Endothelial cell of umbilical vein (primary cell): ENCODE results near the gene CDK5. TPM values are rescaled to one million over a fixed set of nuclear protein-coding genes. Genes with fewer than 3 reads are reported as not detected.

Experiments used
- BruUV-seq: library from RNA; stranded (reverse); fragments of 400-500 nt; replicated peaks from 2 replicates; lab custom pipeline; 2021; lab: Mats Ljungman, UMichigan
- CTCF ChIA-PET: fragments of 300-600, 350-600 bp; sonication (Branson Sonifier 250); formaldehyde crosslinking; loops from one replicate; lab custom pipeline; 2021; ENCODE audit warnings: antibody characterized with exemption, inconsistent platforms; lab: Charles Lee
- POLR2A ChIA-PET: fragments of 300-600, 350-600 bp; sonication (Branson Sonifier 250); formaldehyde crosslinking; loops from one replicate; lab custom pipeline; 2021; ENCODE audit warnings: antibody characterized with exemption, inconsistent platforms; lab: Charles Lee
- DNase-seq: peaks from one replicate; pipeline ENCODE4 v3.0.0-alpha.2; 2011; ENCODE audit warnings: low read depth, low spot score
- FAIRE-seq: peaks from 2 replicates; lab custom pipeline; 2011; peaks lifted over from hg19 to GRCh38; lab: Jason Lieb, UNC
- H2AFZ ChIP-seq: 2 replicates; pipeline ENCODE4 v1.6.0; 2012; ENCODE audit warnings: low read depth, low read length, control low read depth, inconsistent platforms
- H3K27ac ChIP-seq: 2 replicates; pipeline ENCODE4 v1.5.1; 2011; ENCODE audit warnings: low read depth, mild to moderate bottlenecking, control low read depth, low read length, moderate library complexity; ENCODE audit not compliant: insufficient read depth
- H3K27me3 ChIP-seq, 2 experiments: 2 replicates each; pipeline versions ENCODE4 v1.6.0 to v1.6.1; 2011; ENCODE audit warnings: low read length in 2 of 2, mixed read lengths in 1 of 2; ENCODE audit not compliant: control insufficient read depth in 2 of 2, insufficient read depth in 2 of 2
- H3K36me3 ChIP-seq, 2 experiments: 2 replicates in 1 of 2; 3 replicates in 1 of 2; pipeline ENCODE4 v1.5.1; 2011; ENCODE audit warnings: low read length in 2 of 2, mild to moderate bottlenecking in 1 of 2, moderate library complexity in 1 of 2; ENCODE audit not compliant: control insufficient read depth in 2 of 2, insufficient read depth in 2 of 2; ENCODE audit errors: extremely low read depth in 1 of 2
- H3K4me1 ChIP-seq: 3 replicates; pipeline ENCODE4 v1.5.1; 2011; ENCODE audit warnings: mild to moderate bottlenecking, low read length; ENCODE audit not compliant: control insufficient read depth, insufficient read depth; ENCODE audit errors: extremely low read depth
- H3K4me2 ChIP-seq: 2 replicates; pipeline ENCODE4 v1.6.1; 2011; ENCODE audit warnings: low read length, control low read depth, mixed read lengths; ENCODE audit not compliant: insufficient read depth
- H3K4me3 ChIP-seq, 3 experiments: fragments of 200-600 bp in 1 of 3; sonication (generic), shearing (Covaris generic) in 1 of 3; replicated peaks in 1 of 3; 2 replicates each; pipeline ENCODE4 v1.5.1; 2011 to 2016; ENCODE audit warnings: control low read depth in 3 of 3, low read length in 3 of 3, mild to moderate bottlenecking in 2 of 3, inconsistent platforms in 1 of 3, low read depth in 1 of 3, moderate library complexity in 1 of 3; ENCODE audit not compliant: insufficient read depth in 1 of 3
- H3K79me2 ChIP-seq: 2 replicates; pipeline ENCODE4 v1.6.0; 2012; ENCODE audit warnings: low read length, inconsistent platforms; ENCODE audit not compliant: control insufficient read depth, insufficient read depth
- H3K9ac ChIP-seq: replicated peaks from 2 replicates; pipeline ENCODE3; 2011; ENCODE audit warnings: low read length, control low read depth; ENCODE audit not compliant: insufficient read depth; ENCODE audit errors: extremely low read depth
- H3K9me1 ChIP-seq: replicated peaks from 3 replicates; pipeline ENCODE4 v1.6.0; 2011; ENCODE audit warnings: mild to moderate bottlenecking, low read length; ENCODE audit not compliant: control insufficient read depth, insufficient read depth; ENCODE audit errors: extremely low read depth
- H3K9me3 ChIP-seq: replicated peaks from 2 replicates; pipeline ENCODE4 v1.5.1; 2012; ENCODE audit warnings: low read length, inconsistent platforms; ENCODE audit not compliant: control insufficient read depth, insufficient read depth
- H4K20me1 ChIP-seq: replicated peaks from 2 replicates; pipeline ENCODE3; 2011; ENCODE audit warnings: mild to moderate bottlenecking, low read length; ENCODE audit not compliant: control insufficient read depth, insufficient read depth; ENCODE audit errors: extremely low read depth
- EZH2 ChIP-seq: IDR thresholded peaks from 2 replicates; pipeline ENCODE4 v1.6.1; 2012; ENCODE audit warnings: borderline replicate concordance, low read depth, mild to moderate bottlenecking, moderate library complexity, low read length, inconsistent platforms; ENCODE audit not compliant: severe bottlenecking
- FOS ChIP-seq: IDR thresholded peaks from 2 replicates; pipeline ENCODE4 v1.6.1; 2011; ENCODE audit warnings: mild to moderate bottlenecking, low read length, moderate library complexity, borderline replicate concordance; ENCODE audit not compliant: insufficient read depth
- GATA2 ChIP-seq: IDR thresholded peaks from 2 replicates; pipeline ENCODE4 v1.7.0; 2011; ENCODE audit warnings: low read depth, mild to moderate bottlenecking, moderate library complexity, mixed read lengths, low read length; ENCODE audit not compliant: insufficient read length, insufficient read depth
- JUN ChIP-seq: IDR thresholded peaks from 2 replicates; pipeline ENCODE4 v1.6.1; 2011; ENCODE audit warnings: borderline replicate concordance, low read depth; ENCODE audit not compliant: insufficient read length, insufficient read depth
- MYC ChIP-seq: IDR thresholded peaks from one replicate; pipeline ENCODE4 v1.6.1; 2011; ENCODE audit warnings: mild to moderate bottlenecking, low read depth, low read length
- POLR2A ChIP-seq: IDR thresholded peaks from 2 replicates; pipeline ENCODE4 v1.6.1; 2012; ENCODE audit warnings: low read depth, mild to moderate bottlenecking, control low read depth, low read length
- POLR2AphosphoS5 ChIP-seq: IDR thresholded peaks from 2 replicates; pipeline ENCODE4 v1.6.1; 2012; ENCODE audit warnings: low read depth, mild to moderate bottlenecking, control low read depth, low read length, moderate library complexity; ENCODE audit not compliant: insufficient read depth
- dilution Hi-C: fragments of 300-500 bp; cut with MboI; formaldehyde crosslinking; loops from one replicate; pipeline ENCODE4 v1.15.0; 2019; ENCODE audit warnings: low sequenced_read_pairs; ENCODE audit not compliant: extremely low pct_ligation_motif_present
- intact Hi-C: fragments of 100-400 bp; cut with micrococcal nuclease; formaldehyde crosslinking; loops from one replicate; pipeline ENCODE4 v1.10.0; 2022
- polyA plus RNA-seq, 4 experiments: library from polyadenylated mRNA; depleted of rRNA in 3 of 4; stranded (reverse) in 3 of 4; unstranded in 1 of 4; fragments of >200 nt; gene quantifications; 2 replicates each; pipeline versions ENCODE4 v1.2.1 to v1.2.3, GENCODE V29; 2011 to 2012; ENCODE audit warnings: missing spikeins in 1 of 4
- total RNA-seq: library from RNA; stranded (reverse); gene quantifications from 2 replicates; pipeline ENCODE4 v1.2.3, GENCODE V29; 2021
- TF ChIP-seq, protein P1 (sequence below), 2 donors: IDR thresholded peaks; 1 replicate in 1 of 2; 2 replicates in 1 of 2; pipeline ENCODE4 v1.5.1; 2011; ENCODE audit warnings: low read length in 2 of 2, mild to moderate bottlenecking in 2 of 2, moderate library complexity in 2 of 2, control low read depth in 1 of 2, inconsistent platforms in 1 of 2, low read depth in 1 of 2; ENCODE audit not compliant: insufficient read depth in 1 of 2; ENCODE audit errors: extremely low read depth in 1 of 2
- TF ChIP-seq, protein P2 (sequence below): IDR thresholded peaks from 2 replicates; pipeline ENCODE4 v1.6.1; 2011; ENCODE audit not compliant: insufficient read depth, insufficient read length

Gene CDK5
- total and polyA plus RNA-seq, 2 donors (not counting 3 experiments of a cell fraction or from before 2014, with no cell fraction given) = 16.5 to 38.3 TPM

DNA sequence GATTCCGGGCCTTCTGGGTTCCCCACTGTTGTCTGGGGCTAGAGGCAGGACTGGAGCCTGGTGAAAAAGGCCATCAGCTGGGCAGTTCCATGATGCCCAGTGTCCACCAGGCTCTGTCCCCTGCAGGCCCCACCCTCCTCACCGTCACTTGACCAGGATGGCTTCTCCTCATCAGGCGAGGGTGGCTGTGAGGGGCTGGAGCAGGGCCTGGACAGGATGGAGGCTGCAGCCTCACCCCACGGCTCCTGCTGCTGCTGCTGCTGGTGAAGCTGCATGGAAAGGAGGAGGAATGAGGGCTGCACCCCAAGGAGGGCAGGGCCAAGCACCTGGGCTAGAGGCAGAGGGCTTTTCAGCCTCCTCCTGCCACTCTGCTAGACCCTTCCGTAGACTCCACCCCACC is 41.7 kb downstream of the CDK5 start:
- Histone ChIP-seq H3K9me3 (no peaks in the 10 kb centered on the region), H3K27ac (no peak overlapping the region), H2AFZ (no peak overlapping the region), H3K4me2 (no peak overlapping the region), H3K27me3 (peaks cover 10 to 14% of the 10 kb centered on the region in 2 experiments), H4K20me1 (no peaks in the 10 kb centered on the region), H3K4me1 (peaks cover 15% of the 10 kb centered on the region), H3K36me3 (peaks cover 0 to 16% of the 10 kb centered on the region in 2 experiments), H3K9me1 (no peaks in the 10 kb centered on the region), H3K79me2 (no peaks in the 10 kb centered on the region), H3K9ac (no peak overlapping the region), H3K4me3 (no peak overlapping the region)
- ChIA-PET POLR2A (no interaction called here), CTCF (interaction anchor here (1.3 to 8.8 kb wide), 2 partner anchors 8 to 47 kb away, joined by 3 to 107 read pairs; no protein-coding TSS in a partner anchor)
- TF ChIP-seq POLR2A (peak; percentile 17), GATA2 (no peak)
- TF ChIP-seq, protein P1, sequence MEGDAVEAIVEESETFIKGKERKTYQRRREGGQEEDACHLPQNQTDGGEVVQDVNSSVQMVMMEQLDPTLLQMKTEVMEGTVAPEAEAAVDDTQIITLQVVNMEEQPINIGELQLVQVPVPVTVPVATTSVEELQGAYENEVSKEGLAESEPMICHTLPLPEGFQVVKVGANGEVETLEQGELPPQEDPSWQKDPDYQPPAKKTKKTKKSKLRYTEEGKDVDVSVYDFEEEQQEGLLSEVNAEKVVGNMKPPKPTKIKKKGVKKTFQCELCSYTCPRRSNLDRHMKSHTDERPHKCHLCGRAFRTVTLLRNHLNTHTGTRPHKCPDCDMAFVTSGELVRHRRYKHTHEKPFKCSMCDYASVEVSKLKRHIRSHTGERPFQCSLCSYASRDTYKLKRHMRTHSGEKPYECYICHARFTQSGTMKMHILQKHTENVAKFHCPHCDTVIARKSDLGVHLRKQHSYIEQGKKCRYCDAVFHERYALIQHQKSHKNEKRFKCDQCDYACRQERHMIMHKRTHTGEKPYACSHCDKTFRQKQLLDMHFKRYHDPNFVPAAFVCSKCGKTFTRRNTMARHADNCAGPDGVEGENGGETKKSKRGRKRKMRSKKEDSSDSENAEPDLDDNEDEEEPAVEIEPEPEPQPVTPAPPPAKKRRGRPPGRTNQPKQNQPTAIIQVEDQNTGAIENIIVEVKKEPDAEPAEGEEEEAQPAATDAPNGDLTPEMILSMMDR (IDR thresholded peaks at IDR 0.05; ENCODE audit: extremely low read depth in 1 of 2, insufficient read depth in 1 of 2, low read depth in 1 of 2, low read length in 2 of 2) = no peak
- intact Hi-C loops = no loop called here
- no peak for DNase-seq
- dilution Hi-C loops = no loop called here
- no TSS peak for BruUV-seq
- no peak for FAIRE-seq

DNA sequence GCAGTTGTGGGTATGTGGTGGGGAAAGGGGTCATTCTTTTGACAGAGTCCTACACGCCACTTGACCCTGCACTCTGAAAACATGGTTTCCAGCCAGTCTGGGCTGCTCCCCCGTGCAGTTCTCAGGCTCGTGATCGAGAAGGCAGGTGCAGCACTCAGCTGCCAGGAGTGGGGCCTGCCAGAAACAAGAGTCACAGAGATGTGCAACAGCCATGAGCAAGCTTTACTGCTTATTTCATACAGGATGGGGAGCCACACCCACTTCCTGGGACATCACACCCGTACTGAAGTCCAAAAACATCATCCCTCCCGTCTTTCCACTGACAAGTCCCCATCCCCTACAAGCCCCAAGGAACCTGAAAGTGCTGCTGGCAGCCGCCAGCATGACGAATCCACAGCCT is 42.7 kb downstream of the CDK5 start:
- Histone ChIP-seq H3K9ac (no peak overlapping the region), H3K4me1 (peaks cover 15% of the 10 kb centered on the region), H3K36me3 (peaks cover 0 to 21% of the 10 kb centered on the region in 2 experiments), H3K27ac (no peak overlapping the region), H4K20me1 (no peaks in the 10 kb centered on the region), H3K27me3 (peaks cover 3 to 9% of the 10 kb centered on the region in 2 experiments), H3K4me2 (no peak overlapping the region), H2AFZ (no peak overlapping the region), H3K4me3 (no peak overlapping the region), H3K9me1 (no peaks in the 10 kb centered on the region), H3K9me3 (no peaks in the 10 kb centered on the region), H3K79me2 (no peaks in the 10 kb centered on the region)
- BruUV-seq = no TSS peak
- FAIRE-seq (no peak), DNase-seq (no peak)
- dilution Hi-C loops = no loop called here
- CTCF ChIA-PET = interaction anchor here (1.3 to 2.4 kb wide), 2 partner anchors 46 to 117 kb away, joined by 3 to 11 read pairs; no protein-coding TSS in a partner anchor
- TF ChIP-seq EZH2 (no peak), POLR2A (no peak), POLR2AphosphoS5 (no peak), FOS (no peak), MYC (no peak), GATA2 (no peak), JUN (no peak)
- TF ChIP-seq, protein P1 (IDR thresholded peaks at IDR 0.05; ENCODE audit: extremely low read depth in 1 of 2, insufficient read depth in 1 of 2, low read depth in 1 of 2, low read length in 2 of 2) = no peak
- TF ChIP-seq, protein P2, sequence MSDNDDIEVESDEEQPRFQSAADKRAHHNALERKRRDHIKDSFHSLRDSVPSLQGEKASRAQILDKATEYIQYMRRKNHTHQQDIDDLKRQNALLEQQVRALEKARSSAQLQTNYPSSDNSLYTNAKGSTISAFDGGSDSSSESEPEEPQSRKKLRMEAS = no peak
- POLR2A ChIA-PET = no interaction called here
- intact Hi-C loops = no loop called here
